ENCODE data around the gene KIF26B. TPM values are rescaled to one million over a fixed set of nuclear protein-coding genes. Genes with fewer than 3 reads are reported as not detected.

KIF26B gene
- total and polyA plus RNA-seq, 2 of the 4 experiments (the other 2 are of a cell fraction) = 0.53 to 0.54 TPM

- WGBS, 2 experiments (ENCODE audit: extremely low coverage in 2 of 2, insufficient read length in 1 of 2) = 98% methylated on average over 6 of the region's 12 CpGs; no CpG with 5 or more reads in 1 of the 2 experiments
- Histone ChIP-seq H3K27ac (ENCODE audit: insufficient read depth, low read length) (no peak overlapping the region), H2BK120ac (ENCODE audit: low read depth, low read length) (no peak overlapping the region), H3K9me1 (ENCODE audit: insufficient read depth, low read length) (no peaks in the 10 kb centered on the region), H3K9ac (ENCODE audit: low read depth, low read length) (no peak overlapping the region), H2BK5ac (ENCODE audit: low read depth, low read length, poor library complexity, severe bottlenecking) (no peak overlapping the region), H2BK20ac (ENCODE audit: low read depth, low read length) (no peak overlapping the region), H3K23ac (ENCODE audit: low read depth, low read length) (no peak overlapping the region), H3K4me3 (ENCODE audit: insufficient read depth, low read depth, low read length) (no peak overlapping the region), H3K27me3 (ENCODE audit: control insufficient read depth, insufficient read depth, low read length) (no peaks in the 10 kb centered on the region), H4K5ac (ENCODE audit: low read depth, low read length) (no peak overlapping the region), H2AFZ (replicated peaks; ENCODE audit: low read length, poor library complexity) (no peak overlapping the region), H3K4me1 (ENCODE audit: control insufficient read depth, insufficient read depth, low read length) (no peaks in the 10 kb centered on the region), H3K9me3 (ENCODE audit: control insufficient read depth, insufficient read depth, low read length) (peaks cover 6% of the 10 kb centered on the region), H2AK9ac (replicated peaks; ENCODE audit: low read depth, low read length, poor library complexity) (no peak overlapping the region), H2BK15ac (ENCODE audit: low read depth, low read length) (no peak overlapping the region), H3K18ac (ENCODE audit: low read depth, low read length) (no peak overlapping the region), H3K36me3 (ENCODE audit: control insufficient read depth, insufficient read depth, low read length) (peaks cover 5% of the 10 kb centered on the region; the same call in 1 of the 2 replicates), H2AK5ac (ENCODE audit: low read depth, low read length) (no peak overlapping the region), H4K8ac (ENCODE audit: low read depth in 2 of 2, low read length in 2 of 2) (no peak overlapping the region), H3K79me1 (ENCODE audit: low read depth in 1 of 2, low read length in 2 of 2) (no peaks in the 10 kb centered on the region), H4K20me1 (ENCODE audit: insufficient read depth, low read length) (no peaks in the 10 kb centered on the region), H4K91ac (ENCODE audit: insufficient read depth, low read depth, low read length) (no peak overlapping the region), H3K4ac (ENCODE audit: low read depth, low read length) (no peak overlapping the region), H3K14ac (replicated peaks; ENCODE audit: low read depth, low read length) (no peak overlapping the region), H3K56ac (ENCODE audit: extremely low read depth, insufficient read depth, low read length) (no peak overlapping the region), H3K4me2 (ENCODE audit: low read depth, low read length) (no peak overlapping the region)
- ATAC-seq (ENCODE audit: low read depth) = no peak
- no peak for TF ChIP-seq MAFK (IDR thresholded peaks at IDR 0.05; ENCODE audit: low read depth, low read length)
- no peak for TF ChIP-seq ELK1 (IDR thresholded peaks at IDR 0.05; ENCODE audit: borderline replicate concordance, low read depth, low read length)
- TF ChIP-seq RAD21 (IDR thresholded peaks at IDR 0.05; ENCODE audit: low read length) = no peak
- TF ChIP-seq MXI1 (IDR thresholded peaks at IDR 0.05; ENCODE audit: borderline replicate concordance, low read depth, low read length) = no peak
- no peak for TF ChIP-seq MAZ (IDR thresholded peaks at IDR 0.05; ENCODE audit: borderline replicate concordance, low read depth, low read length)
- no peak for TF ChIP-seq BHLHE40 (IDR thresholded peaks at IDR 0.05; ENCODE audit: low read depth, low read length)
- no peak for TF ChIP-seq USF2 (IDR thresholded peaks at IDR 0.05; ENCODE audit: low read depth, low read length)
- no peak for TF ChIP-seq POLR2A (IDR thresholded peaks at IDR 0.05; ENCODE audit: low read depth, low read length)
- TF ChIP-seq NFE2L2 (IDR thresholded peaks at IDR 0.05; ENCODE audit: low read depth, low read length) = no peak
- no peak for TF ChIP-seq CEBPB (IDR thresholded peaks at IDR 0.05; ENCODE audit: low read depth, low read length)
- no peak for TF ChIP-seq CHD1 (IDR thresholded peaks at IDR 0.05; ENCODE audit: low read depth, low read length)
- no peak for TF ChIP-seq CTCF (conservative IDR thresholded peaks at IDR 0.05; ENCODE audit: low read depth, low read length)
- no peak for TF ChIP-seq FOS (IDR thresholded peaks at IDR 0.05; ENCODE audit: low read depth, low read length)
- no peak for TF ChIP-seq RFX5 (IDR thresholded peaks at IDR 0.05; ENCODE audit: low read depth, low read length)
- TF ChIP-seq RCOR1 (IDR thresholded peaks at IDR 0.05; ENCODE audit: insufficient replicate concordance, low read length) = no peak
- TF ChIP-seq SMC3 (IDR thresholded peaks at IDR 0.05; ENCODE audit: low read depth, low read length) = no peak
- in situ Hi-C loops (cut with MboI; ENCODE audit: low sequenced_read_pairs) (no loop called here), dilution Hi-C loops (cut with HindIII; ENCODE audit: low sequenced_read_pairs, unreplicated experiment) (no loop called here), intact Hi-C loops (cut with micrococcal nuclease) (no loop called here)
- ChIA-PET CTCF (no interaction called here), POLR2A (ENCODE audit: unreplicated experiment) (no interaction called here)
- no TSS peak for BruUV-seq (replicated peaks)
- no peak for DNase-seq
These were observed 537.5 kb downstream of the KIF26B start for GRCh38 chr1:245692318-245692717.

All from IMR-90 (cell line).